ENCODE results near the gene RNF112.
"Not testable (repeated sequence)": the region's sequence is repeated elsewhere in the genome, so short reads cannot be mapped to it uniquely, and the experiment has no call there.

RNF112 gene

DNA sequence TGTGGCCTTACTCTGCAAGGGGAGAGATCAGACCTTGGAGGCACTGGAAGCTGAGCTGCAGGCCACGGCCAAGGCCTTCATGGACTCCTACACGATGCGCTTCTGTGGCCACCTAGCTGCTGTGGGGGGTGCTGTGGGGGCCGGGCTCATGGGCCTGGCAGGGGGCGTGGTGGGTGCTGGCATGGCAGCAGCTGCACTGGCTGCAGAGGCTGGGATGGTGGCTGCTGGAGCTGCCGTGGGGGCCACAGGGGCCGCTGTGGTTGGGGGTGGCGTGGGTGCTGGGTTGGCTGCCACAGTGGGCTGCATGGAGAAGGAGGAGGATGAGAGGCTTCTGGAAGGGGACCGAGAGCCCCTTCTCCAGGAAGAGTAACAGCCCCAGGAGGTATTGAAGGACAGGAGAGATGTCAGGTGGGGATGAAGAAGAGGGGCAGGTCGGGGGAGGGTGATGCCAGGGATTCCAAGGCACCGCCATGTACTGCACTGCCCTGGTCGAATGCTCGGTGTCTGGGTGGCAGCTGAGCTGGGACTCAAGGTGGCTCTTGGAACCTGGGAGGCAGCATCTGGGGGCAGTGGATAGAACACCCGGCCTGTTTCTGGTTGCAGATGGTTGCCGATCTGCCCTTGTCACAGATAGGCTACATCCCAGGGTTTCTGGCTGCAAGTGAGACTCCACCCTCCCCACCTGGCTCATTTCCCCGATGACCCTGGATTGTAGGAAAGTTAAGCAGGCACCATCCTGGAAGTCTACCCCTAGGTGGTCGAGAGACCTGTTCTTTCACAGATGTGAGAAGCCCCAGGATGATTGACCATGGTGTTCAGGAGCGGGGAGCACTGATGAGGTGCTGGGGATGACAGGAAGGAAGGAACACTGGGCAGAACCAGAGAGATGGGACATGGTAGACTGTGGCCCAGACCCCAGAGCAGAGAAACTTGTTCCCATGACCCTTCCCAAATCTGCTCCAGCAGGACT is 5.1 kb downstream of the RNF112 start:
- FAIRE-seq, result no peak

DNA sequence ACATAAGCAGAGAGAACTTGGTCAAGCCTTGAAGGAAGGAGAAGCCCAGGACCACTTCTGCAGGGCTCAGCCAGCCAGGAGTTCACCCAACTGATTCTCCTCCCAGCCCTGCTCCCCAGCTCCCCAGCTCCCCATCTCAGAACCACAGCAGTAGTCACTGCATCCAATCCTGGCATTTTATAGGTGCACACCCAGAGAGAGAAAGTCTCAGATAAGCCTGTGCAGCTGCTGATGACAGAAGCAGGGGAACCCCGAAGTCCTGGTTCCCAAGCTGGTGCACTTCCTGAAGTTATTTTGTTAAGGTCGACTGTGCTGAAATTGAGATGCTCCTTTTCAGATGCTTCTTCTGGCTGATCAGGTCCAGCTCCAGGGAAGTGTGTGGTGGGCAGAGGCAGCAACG is 6.6 kb downstream of the RNF112 start:
- FAIRE-seq, result no peak

DNA sequence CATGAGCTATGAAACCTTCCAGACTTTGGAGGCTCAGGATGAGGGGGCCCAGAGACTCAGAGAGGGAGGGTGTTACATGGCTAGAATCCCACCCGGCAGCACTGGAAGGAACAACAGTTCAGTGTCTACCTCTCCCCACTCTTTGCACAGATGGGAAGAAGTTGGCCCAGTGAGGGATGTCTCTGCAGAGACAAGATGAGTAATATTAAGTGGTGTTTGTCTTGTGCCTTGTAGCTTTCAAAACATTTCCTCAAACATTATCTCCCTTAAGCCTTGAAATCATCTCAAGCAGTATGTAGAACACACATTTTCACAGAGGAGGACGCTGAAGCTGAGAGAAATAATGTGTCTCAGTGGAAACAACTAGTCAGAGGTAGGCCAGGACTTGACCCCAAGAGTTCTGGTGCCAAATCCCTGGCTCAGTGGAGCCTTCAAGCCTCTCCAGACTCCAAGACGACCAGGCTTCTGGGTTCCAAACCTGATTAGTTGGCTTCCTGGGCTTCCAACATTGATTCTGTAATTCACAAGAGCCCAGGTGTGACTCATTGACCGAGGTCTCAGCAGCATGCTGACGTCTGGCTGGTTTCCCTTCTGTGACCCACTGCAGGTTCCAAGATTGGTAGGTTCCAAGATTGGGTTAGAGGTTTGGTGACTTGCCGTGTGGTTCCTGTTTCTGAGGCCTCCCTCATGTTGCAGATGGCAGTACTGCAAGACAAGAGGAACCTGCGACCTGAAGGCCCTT is 7.4 kb downstream of the RNF112 start:
- FAIRE-seq, result no peak

DNA sequence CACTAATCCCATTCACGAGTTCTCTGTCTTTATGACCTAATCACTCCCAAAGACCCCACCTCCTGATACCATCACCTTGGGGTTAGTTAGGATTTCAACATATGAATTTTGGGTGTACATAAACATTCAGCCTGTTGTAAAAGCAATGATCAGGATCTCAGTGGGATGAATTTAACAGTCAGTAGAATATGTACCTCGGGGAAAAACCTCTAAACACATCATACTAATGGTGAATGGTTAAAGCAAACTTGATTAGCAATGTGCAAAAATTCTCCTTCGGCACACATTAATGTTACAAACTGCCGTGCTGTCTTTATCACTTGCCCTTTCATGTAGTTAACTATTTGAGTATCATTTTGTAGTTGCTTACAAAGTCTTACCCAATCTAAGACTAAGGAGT is 10.2 kb downstream of the RNF112 start:
- no peak for FAIRE-seq

DNA sequence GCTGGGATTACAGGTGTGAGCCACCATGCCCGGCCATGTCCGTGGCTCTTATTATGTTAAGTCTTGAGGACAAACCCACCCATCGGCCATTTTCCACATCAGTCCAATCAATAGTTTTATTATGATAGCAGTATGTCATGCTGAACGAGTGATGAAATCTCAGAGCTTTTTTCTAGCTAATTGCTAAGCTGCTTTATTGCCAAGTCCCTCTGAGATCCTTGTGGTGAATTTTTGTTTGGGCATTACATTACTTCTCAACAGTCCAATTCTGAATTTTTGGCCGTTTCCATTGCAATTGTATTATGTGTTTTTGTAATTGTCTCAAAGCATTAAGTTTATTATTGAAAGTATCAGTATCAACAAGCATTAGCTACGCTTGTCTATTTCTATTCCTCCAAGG is 10.9 kb downstream of the RNF112 start:
- no peak for FAIRE-seq

DNA sequence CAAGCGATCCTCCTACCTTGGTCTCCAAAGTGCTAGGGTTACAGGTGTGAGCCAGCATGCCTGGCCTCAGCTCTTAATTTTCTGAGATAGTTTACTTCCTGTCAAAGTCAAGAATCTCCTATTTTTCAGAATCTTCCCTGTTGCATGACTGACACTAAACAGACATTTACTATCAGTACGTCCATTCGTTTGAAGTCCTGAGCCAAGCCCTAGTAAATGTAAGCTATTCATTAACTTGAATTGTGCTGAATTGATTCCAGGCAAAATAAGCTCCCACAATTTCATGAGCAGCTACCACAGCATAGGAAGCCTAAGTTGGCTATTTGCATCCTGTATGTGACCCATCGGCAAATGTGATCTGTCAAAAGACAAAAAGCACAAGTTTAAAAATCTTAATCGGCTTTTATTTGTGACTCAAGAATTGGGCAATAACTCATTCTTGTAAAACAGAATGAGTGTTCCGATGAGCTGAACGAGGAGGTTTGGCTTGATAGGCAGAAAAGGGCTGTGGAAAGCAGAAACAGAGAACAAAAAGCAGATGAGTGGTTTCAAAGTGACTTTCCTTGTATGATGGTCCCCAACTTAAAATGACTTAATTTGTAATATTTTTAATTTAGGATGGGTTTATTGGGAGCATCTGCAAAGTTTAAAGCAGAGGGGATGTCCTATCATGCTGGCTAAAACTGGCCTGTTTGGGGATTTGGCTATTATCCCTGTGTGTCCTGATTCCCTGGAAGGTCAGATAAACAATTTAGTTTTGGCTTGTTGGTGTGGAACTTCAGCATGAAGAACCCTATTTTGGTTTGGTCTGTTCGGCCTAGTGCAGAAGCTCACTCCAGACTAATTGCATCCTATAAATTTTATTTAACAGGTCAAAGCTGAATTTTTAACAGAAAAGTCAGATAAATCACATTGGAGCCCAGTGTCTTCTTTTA is 14.2 kb downstream of the RNF112 start:
- no peak for FAIRE-seq

DNA sequence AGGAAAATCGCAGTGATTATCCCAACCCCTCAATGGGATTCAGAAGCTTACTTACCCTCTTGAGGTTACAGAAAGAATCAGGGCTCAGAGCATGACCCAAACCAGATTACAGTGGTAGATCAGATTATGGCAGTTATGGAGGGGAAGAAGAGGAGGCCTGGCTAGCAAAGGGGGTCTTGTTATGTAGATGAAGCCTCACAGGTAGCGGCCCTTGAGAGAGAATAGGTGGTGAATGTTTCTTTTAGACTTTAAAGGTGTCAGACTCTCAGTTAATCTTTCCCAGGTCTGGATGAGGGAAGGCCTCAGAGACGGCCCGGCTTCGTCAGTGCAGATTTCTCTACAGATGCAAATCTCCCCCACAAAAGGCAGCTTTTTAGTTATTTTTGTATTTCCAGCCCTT is 15.6 kb downstream of the RNF112 start:
- FAIRE-seq, result no peak

DNA sequence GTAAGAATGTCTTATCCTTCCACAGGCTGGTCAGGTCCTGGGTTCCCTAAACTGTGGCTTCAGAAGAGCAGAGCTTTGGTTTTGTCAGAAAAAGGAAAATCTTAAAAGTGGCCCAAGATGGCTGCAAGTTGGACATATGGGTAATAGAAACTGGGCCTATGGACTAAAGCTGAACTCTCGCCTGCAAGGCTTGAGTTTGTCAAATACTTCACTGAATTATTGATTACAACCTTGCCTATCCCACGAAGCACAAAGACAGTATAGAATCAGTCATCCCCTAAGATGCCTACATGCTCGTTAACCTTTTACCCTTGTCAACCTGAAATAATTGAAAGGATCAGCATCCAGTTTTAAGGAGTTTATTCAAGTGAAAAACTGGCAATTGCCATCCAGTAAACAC is 20.7 kb downstream of the RNF112 start:
- no peak for FAIRE-seq

DNA sequence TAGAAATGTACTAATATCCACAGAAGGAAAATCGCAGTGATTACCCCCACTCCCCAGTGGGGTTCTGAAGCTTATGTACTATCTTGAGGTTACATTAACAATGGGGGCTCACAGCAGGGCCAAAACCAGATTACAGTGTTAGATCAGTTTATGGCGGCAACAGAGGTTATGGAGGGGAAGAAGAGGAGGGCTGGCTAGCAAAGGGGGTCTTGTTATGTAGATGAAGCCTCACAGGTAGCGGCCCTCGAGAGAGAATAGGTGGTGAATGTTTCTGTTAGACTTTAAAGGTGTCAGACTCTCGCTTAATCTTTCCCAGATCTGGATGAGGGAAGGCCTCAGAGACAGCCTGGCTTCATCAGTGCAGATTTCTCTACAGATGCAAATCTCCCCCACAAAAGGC is 22.2 kb downstream of the RNF112 start:
- FAIRE-seq, result no peak

DNA sequence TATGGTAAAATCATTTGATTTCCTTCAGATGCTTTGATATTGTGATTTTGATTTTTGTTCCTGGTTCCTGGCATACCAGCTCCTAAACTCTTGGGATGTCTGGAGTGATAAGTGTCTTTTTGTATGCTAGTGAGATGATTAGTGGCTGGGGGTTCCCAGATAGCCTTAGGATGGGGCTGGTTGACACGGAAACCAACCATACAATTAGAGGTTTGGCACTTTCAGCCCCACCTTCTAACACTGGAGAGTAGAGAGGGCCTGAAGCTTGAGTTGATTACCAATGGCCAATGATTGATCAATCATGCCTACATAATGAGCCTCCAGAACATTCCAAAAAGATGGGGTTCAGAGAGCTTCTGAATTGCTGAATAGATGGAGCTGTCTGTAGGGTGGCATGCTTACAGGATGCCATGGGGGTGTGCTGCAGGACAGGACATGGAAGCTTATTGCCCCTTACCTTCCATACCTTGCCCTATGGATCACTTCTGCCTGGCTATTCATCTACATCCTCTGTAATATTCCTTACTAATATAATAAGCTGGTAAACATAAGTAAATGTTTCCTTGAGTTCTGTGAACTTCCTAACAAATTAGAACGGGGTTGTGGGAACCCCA is 22.8 kb downstream of the RNF112 start:
- no peak for FAIRE-seq

DNA sequence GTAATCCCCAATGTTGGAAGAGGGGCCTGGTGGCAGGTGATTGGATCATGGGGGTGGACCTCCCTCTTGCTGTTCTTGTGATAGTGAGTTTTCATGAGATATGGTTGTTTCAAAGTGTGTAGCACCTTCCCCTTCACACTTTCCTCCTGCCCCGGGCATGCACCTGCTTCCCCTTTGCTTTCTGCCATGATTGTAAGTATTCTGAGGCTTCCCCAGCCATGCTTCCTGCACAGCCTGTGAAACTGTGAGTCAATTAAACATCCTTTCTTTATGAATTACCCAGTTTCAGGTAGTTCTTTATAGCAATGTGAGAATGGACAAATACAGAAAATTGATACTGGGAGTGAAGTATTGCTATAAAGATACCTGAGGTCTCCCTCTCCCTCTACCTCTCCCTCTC is 29.4 kb downstream of the RNF112 start:
- no peak for FAIRE-seq

DNA sequence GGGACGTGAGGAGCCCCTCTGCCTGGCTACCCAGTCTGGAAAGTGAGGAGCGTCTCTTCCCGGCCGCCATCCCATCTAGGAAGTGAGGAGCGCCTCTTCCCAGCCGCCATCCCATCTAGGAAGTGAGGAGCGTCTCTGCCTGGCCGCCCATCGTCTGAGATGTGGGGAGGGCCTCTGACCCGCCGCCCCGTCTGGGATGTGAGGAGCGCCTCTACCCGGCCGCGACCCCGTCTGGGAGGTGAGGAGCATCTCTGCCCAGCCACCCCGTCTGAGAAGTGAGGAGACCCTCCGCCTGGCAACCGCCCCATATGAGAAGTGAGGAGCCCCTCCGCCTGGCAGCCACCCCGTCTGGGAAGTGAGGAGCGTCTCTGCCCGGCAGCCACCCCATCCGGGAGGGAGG is 30.3 kb downstream of the RNF112 start:
- not testable (repeated sequence) for FAIRE-seq

DNA sequence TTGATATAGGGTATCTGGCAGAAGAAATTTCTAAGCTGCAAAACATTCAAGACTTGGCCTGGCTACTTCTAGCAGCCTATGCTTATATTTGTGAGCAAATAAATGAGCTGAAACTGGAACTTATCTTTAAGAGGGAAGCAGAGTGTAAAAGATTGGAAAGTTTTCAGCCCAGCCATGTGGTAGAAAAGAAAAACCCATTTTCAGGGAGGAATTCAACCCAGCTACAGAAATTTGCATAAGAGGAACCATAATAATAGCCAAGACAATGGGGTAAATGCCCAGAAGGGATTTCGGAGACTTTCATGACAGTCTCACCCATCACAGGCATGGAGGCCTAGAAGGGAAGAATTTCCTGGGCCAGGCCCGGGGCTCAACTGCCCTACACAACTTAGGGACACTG is 31.7 kb downstream of the RNF112 start:
- no peak for FAIRE-seq

DNA sequence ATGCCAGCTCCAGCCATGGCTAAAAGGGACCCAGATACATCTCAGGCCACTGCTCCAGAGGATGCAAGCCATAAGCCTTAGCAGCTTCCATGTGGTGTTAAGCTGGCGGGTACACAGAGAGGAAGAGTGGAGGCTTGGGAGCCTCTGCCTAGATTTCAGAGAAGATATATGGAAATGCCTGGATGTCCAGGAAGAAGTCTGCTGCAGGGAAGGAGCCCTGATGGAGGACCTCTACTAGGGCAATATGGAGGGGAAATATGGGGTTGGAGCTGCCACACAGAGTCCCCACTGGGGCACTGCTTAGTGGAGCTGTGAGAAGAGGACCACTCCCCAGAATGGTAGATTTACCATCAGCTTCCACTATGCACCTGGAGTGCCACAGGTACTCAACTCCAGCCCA is 32.1 kb downstream of the RNF112 start:
- no peak for FAIRE-seq

DNA sequence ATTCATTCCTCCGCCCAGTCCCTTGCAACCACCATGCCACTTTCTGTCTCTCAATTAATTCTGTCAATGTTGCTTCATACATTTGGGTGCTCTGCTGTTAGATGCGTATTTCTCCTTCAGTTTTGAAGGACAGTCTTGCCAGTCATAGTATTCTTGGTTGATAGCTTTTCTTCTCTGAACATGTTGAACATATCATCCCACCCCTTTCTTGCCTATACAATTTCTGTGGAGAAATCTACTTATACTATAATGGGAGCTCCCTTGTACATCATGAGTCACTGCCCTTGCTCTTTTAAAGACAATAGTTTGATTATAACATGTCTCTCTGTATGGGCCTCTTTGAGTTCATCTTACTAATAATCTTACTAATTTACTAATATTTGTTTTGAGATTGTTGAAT is 34.1 kb downstream of the RNF112 start:
- no peak for FAIRE-seq

DNA sequence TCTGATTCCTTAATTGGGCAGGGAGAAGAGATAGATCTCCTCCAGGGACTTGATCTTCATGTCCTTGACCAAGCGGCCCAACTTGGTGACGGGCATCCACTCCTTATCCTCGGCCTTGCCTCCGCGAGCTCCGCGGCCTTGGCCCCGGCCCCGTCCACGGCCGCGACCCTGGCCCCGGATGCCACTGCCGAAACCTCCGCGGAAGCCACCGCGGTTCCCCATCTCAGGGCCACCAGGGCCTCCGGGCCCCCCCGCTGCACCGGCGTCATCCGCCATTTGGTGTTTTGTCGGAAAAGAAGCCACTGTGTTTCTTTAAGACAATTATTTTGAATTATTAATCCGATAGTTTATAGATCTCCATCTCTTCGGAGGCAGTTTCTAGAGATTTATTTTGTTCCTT is 35.5 kb downstream of the RNF112 start:
- FAIRE-seq, result not testable (repeated sequence)

DNA sequence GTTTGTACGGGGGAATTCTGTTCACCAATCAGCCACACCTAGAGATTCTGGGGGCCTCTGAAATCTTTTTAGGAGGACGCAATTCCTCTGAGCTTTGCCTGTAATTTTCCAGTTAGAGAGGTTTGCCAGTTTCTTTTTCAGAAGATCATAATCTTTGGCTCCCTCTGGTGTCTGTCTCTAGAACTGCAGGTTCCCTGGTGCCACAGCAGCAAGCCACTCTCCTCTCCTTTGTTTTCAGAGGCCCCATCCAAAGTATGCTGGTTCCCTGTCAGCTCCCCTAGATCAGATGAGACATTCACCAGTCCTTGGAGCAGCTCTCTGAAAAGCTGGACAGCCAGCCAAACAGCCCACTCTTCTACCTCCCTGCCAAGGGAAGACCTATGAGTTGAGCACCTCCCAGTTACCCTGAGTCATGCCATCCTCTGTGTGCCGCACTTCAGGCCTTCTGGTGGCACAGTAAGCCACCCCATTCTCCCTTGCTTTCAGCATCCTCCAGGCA is 36.1 kb downstream of the RNF112 start:
- FAIRE-seq, result peak; percentile 96

DNA sequence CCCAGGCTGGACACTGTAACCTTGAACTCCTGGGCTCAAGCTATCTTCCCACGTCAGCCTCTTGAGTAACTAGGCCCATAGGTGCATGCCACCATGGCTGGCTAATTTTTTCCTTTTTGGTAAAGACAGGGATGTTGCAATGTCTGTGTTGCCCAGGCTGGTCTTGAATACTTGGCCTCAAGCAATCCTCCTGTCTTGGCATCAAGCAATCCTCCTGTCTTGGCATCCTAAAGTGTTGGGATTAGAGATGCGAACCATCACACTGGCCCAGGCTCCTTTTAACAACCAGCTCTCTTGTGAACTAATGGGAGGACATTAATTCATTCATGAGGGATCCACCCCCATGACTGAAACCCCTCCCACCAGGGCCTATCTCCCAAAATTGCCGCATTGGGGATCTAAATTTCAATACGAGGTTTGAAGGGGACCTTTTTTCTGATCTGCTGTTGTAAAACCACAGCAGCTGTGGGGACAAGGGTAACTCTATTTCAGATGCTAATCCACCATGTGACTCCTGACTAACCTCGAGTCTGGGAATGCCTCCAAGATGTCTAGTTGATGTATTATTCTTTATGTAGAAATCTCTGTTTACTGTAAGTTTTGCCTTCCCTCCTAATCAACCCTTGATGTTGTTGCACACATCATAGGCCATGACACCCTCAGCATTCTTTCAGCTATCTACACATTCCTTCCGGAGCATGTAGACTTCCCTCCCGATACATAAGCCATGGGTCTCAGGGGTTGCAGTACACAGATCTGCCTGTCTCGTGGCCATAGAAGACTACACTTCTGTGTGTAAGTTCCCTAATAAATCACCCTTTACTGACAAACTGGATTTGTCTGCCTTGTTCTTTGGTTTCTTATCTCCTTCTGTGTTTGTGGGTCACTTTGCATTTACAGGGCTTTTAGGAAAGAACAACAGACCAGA is 37.6 kb downstream of the RNF112 start:
- FAIRE-seq, result no peak

DNA sequence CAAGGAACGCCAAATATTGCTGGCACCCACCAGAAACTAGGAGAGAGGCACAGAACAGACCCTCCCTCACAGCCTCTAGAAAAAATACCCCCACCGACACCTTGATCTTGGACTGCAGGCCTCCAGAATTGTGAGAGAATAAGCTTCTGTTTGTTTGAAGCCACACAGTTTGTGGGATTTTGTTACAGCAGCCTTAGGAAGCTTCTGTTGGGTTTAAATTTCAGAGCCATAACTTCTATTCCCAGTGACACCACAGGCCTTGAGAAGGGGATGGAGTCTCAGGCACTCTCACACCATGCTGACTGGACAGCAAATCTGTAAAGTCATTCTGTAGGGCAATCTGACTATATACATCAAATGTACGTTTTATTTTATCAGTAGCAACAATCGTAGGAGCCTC is 38.6 kb downstream of the RNF112 start:
- no peak for FAIRE-seq

DNA sequence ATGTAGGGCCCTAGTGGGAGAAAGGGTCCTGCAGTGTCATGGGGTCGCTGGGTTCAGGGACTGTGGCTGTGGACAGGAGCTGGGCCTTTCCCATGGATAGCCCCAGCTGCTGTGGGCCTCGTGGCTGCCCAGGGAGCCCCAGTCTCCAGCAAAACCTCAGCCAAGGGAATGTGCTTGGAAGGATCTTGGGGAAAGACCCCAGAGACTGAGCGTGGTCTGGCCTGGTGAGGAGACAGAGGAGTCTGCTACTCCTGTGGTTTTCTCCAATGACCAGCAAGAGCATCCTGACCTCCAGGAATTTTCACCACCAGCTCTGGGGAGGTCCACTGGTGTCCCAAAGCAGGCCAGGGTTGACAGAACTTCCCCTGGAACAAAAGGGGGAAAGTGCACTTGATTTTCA is 42.3 kb downstream of the RNF112 start:
- FAIRE-seq, result no peak

DNA sequence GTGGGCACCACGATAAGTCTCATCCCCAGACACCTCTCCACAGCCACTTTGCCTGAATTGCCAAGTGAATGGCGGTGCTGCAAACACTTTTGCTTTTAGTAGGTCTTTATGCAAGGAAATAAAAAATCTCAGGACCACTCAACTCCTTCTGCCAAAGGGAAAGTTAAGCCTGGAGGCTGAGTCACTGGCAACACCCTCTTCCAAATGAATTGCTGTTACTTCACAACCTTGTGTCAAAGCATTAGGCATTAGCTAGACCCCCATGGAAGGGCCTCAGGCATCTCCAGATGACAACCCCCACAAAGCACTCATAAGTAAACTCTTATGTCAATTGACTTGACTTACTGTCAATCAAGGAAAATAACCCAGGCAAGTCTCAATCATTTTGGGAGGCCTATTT is 43.0 kb downstream of the RNF112 start:
- FAIRE-seq, result no peak
